Prostate gland (tissue), 2 donors: ENCODE measurements around the gene LRP8.

Experiments
- POLR2A ChIP-seq: fragments of 450-650 bp; IDR thresholded peaks from one replicate; pipeline ENCODE4 v1.6.1; 2016; ENCODE audit warnings: antibody characterized with exemption, mild to moderate bottlenecking
- POLR2AphosphoS5 ChIP-seq: sonication (generic); formaldehyde crosslinking; IDR thresholded peaks from one replicate; pipeline ENCODE4 v1.6.1; 2017; ENCODE audit warnings: antibody characterized with exemption
- TF ChIP-seq, protein P1 (sequence below), 4 experiments: fragments of 200-600 bp in 2 of 4; fragments of 450-650 bp in 2 of 4; sonication (generic) in 2 of 4; IDR thresholded peaks; 1 replicate in 3 of 4; 2 replicates in 1 of 4; pipeline ENCODE4 v1.5.1; 2016 to 2019; ENCODE audit warnings: antibody characterized with exemption in 4 of 4, mild to moderate bottlenecking in 2 of 4, moderate library complexity in 2 of 4

DNA sequence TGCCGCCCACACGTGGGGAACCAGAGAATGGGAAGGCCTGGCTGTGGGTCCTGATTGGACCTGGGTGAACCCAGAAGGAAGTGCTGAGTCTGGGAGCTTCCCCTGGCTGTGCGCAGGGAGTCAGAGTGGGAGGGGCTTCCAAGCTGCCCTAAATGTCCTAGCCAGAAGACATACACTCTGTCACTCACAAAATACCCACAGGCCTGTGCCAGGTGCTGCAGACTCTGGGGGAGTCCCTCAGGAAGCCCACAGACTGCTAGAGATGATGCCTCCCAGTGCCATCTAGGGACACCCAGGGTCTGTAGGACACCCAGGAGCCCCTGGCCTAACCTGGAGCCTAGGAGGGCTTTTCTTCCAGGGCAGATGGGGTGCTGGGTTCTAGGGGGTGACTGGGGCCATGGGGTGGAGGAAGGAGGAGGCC is 33.7 kb upstream of the LRP8 start:
- TF ChIP-seq, protein P1, sequence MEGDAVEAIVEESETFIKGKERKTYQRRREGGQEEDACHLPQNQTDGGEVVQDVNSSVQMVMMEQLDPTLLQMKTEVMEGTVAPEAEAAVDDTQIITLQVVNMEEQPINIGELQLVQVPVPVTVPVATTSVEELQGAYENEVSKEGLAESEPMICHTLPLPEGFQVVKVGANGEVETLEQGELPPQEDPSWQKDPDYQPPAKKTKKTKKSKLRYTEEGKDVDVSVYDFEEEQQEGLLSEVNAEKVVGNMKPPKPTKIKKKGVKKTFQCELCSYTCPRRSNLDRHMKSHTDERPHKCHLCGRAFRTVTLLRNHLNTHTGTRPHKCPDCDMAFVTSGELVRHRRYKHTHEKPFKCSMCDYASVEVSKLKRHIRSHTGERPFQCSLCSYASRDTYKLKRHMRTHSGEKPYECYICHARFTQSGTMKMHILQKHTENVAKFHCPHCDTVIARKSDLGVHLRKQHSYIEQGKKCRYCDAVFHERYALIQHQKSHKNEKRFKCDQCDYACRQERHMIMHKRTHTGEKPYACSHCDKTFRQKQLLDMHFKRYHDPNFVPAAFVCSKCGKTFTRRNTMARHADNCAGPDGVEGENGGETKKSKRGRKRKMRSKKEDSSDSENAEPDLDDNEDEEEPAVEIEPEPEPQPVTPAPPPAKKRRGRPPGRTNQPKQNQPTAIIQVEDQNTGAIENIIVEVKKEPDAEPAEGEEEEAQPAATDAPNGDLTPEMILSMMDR (IDR thresholded peaks at IDR 0.05) = no peak
- TF ChIP-seq POLR2A = no peak
- no peak for TF ChIP-seq POLR2AphosphoS5
